DMS114 treated with DMSO at 0.1 percent for 48 hours (cell line): Measurements from ENCODE around the gene LRCOL1.

ENCODE experiments used
- DNase-seq: peaks from one replicate; lab custom pipeline; 2025; ENCODE audit not compliant: unreplicated experiment; lab: John Stamatoyannopoulos, UW

The LRCOL1 gene

DNA sequence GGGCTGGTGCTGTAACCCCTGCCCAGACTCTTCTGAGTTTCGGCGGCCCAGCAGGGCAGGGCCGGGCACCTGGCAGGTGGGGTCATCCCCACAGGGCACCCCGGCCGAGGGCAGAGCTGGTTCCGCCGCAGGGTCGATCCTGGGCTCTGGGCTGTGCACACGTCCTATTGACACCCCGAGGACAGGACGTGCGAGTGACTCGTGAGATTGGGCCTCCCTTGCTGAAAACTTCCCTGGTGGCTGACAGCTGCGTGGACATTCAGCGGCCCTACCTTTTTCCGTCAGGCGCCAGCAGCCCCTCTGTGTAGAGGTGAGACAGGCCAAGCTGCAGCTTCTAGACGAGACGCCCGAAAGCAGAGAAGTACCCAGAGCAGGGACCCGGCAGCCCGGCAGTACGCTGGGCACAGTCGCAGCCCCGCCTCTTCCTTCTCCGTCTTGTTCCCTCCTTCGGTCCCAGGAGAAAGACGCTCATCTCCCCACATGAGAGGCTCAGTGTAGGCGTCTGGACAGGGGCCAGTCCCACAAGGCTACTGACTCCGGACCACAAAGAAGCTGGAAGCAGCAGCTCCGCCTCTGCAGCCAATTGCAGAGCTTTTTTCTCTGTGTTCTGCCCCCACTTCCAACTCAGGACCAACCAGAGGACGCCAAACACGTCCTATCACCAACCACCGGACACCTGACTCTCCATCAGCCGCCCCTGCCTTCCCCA is at the start of gene LRCOL1:
TSS of gene LRCOL1 (minus strand) at position 532 of the 709 bp plus-strand sequence. CDS start 4,331 bp downstream, outside the sequence.
- DNase-seq = no peak

- no peak for DNase-seq
These were observed 49.7 kb upstream of the LRCOL1 start for GRCh38 chr12:132660052-132660451.

GRCh38 chr12:132659146-132659545 is 48.8 kb upstream of the LRCOL1 start:
- no peak for DNase-seq

GRCh38 chr12:132658149-132658894 is 47.9 kb upstream of the LRCOL1 start:
- DNase-seq = no peak

DNA sequence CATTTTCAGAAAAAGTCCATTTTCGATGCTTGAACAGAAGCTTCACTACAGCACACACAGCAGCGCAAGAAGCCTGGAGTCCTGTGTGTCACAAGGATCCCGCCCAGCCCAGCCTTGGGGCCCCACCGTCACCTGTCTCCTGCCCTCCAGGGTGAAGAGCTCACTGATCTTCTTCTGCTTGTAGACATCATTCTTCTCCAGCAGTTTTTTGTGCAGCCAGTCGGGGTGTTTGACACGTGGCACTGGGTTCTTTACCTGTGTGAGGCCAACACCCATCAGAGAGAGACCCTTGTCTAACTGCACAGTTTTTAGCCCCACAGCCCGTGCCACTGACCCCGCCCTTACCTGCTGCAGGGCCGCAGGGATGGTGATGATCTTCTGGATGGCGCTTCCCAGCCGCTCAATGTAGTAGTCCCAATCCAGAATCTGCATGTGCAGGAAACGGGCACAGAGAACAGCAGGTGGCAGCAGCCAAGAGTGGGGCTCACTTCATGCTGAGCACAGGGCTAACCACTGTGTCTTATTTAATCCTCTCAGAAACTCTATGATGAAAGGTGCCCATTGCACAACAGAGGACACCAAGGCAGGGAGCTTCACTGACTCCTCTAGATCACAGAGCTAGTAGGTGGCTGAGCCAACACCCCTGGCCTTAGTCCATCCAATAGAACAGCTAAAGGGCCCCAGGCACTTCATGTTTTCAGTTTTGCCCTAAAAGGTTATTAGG is 46.8 kb upstream of the LRCOL1 start:
- no peak for DNase-seq

- DNase-seq = no peak
These were observed 43.3 kb upstream of the LRCOL1 start for GRCh38 chr12:132653567-132654290.

- DNase-seq = peak; percentile 97
These were observed 41.2 kb upstream of the LRCOL1 start for GRCh38 chr12:132651444-132652100.

GRCh38 chr12:132649226-132649945 is 39.0 kb upstream of the LRCOL1 start:
- DNase-seq = no peak

- DNase-seq = no peak
These were observed 38.3 kb upstream of the LRCOL1 start for GRCh38 chr12:132648616-132649225.

DNA sequence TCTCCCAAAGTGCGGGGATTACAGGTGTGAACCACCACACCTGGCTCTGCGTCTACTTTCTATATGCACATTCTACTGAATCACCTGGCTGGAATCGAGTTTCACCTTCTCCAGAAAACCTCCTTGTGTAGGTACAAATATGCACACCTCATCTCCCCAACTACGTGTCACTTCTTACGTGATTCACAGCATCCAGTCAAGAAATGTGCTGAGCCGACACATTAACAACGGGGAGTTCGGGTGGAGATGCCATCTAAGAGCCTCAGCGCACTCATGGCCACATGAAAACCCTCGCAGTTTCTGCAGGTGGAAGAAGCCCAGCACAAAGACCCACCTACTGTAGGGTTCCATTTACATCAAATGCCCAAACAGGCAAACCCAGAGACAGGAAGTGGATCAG is 37.5 kb upstream of the LRCOL1 start:
- DNase-seq = no peak

DNA sequence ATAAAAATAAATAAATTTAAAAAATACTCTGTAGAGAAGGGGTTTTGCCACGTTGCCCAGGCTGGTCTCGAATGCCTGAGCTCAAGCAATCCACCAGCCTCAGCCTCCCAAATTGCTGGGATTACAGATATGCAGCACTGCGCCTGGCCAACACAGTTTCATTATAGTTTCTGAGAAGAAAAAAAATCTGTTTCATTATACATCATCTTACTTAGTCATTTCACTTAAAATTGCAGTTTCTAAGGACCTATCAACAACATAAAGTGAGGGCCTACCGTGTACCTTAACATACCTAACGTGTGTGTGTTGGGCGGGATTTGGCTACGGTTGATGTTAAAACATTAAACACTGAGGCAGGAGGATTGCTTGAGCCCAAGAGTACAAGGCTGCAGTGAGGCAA is 36.5 kb upstream of the LRCOL1 start:
- DNase-seq = no peak

GRCh38 chr12:132642846-132643835 is 32.8 kb upstream of the LRCOL1 start:
- no peak for DNase-seq

- no peak for DNase-seq
These were observed 31.6 kb upstream of the LRCOL1 start for GRCh38 chr12:132641811-132642650.

DNA sequence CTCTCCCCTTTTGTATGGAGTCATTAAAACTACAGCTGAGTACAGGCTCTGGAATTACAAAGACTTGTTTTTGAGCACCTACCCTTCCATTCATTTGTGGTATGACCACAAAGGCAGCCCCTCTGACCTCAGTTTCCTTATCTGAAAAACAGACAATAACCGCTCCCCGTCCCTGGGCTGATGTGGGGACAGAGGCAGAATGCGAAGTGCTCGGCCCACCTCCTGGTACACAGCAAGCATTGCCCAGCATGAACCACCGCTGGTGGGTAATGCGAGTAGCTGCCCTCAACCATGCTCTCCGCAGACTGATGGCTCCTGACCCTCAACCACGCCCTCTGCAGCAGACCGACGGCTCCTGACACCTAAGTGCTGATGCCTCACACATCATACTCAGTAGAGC is 30.6 kb upstream of the LRCOL1 start:
- no peak for DNase-seq

GRCh38 chr12:132639956-132640520 is 29.7 kb upstream of the LRCOL1 start:
- DNase-seq = no peak

DNA sequence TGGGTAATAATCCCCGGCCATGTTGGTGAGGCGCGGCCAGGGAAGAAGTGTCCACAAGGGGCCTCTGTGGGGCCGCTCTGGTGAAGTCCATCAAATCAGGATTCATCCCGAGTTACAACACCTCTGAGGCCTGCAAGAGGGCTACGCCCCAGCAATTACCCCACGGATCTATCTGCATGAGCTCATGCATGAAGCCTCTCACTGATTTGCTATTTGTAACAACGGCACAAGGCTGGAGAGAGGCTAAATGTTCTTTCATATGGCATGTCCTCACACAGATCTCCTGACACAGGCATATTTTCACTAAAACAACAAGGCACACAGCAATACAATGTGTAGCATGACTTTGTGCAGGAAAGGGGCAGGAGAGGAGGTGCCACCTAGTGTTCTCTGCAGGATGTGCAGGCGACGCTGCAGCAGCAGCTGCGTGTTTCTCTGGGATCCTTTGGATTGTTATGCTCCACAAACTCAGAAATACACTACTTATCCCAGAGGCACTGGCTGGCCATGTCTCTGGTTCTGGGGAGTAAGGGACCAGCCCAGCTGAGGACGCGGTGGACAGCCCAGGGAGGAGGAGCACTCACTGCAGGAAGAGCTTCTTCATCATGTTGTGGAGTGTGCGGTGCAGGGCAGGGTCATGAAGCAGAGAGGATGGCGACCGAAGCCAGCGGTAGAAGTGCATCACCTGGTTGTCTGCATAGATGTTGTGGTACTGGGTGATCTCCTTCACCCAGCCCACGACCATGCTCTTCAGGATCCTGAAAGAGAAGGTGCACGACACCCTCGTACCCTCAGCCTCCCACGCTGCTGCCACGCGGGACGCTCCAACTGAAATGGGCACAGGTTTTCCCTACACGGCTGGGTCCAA is 28.4 kb upstream of the LRCOL1 start:
- DNase-seq = peak; percentile 34
